ENCODE data around the gene URB1. TPM values are rescaled to one million over a fixed set of nuclear protein-coding genes. Genes with fewer than 3 reads are reported as not detected.

The URB1 gene
- total RNA-seq, 2 experiments from 2014 or later: 19.4 to 25.4 TPM

DNA sequence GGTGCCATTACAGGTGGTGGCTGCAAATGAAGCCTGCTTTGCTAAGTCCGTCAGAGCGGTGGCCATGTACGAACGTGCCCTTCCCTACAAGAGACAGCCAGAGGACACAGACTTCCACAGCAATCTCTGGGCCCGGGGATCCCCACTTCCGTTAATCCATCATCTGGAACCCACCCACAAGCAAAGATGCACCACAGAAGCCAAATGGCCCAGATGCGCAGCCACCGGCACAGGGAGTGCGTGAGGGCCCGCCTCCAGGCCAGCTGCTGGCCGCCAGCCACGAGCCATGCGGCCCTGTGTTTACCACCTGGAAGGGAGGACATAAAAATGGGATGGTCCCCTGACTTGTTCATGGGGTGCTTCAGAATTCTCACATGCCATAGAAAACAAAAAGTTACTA lies 72.1 kb downstream of the URB1 start:
- no TSS peak for BruUV-seq (replicated peaks)

DNA sequence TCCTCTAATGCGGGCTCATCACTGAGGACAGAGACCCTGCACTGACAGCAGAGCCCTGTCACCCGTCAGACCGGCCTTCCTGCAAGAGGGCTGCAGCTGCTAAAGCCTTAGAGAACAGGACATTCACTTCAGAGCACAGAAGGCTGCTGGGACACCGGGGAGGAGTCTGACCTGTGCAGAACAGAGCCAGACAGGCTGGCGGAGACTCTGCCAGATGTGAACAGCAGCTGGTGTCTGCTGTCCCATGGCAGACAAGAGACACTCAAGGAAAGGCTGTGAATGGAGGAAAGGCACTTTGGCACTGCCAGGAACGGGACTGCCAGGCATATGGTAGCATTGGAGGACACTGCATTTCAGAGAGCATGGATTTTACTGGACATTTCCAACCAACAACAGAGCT lies 72.8 kb downstream of the URB1 start:
- Histone ChIP-seq H3K27ac (ENCODE audit: low read depth, low read length, poor library complexity, severe bottlenecking) (no peak overlapping the region), H3K4me1 (ENCODE audit: insufficient read depth, low read length, poor library complexity, severe bottlenecking) (no peaks in the 10 kb centered on the region), H3K4me2 (ENCODE audit: low read length) (no peak overlapping the region), H3K36me3 (ENCODE audit: insufficient read depth, low read length) (peaks cover 98% of the 10 kb centered on the region), H3K9me3 (ENCODE audit: low read length) (no peaks in the 10 kb centered on the region), H3K79me2 (ENCODE audit: insufficient read depth, low read depth, low read length) (no peaks in the 10 kb centered on the region), H3K9me2 (ENCODE audit: insufficient read depth, low read length) (no peaks in the 10 kb centered on the region), H3K4me3 (ENCODE audit: low read depth, low read length, poor library complexity, severe bottlenecking) (no peak overlapping the region), H4K20me1 (ENCODE audit: insufficient read depth, low read length) (no peaks in the 10 kb centered on the region), H2AFZ (ENCODE audit: low read length) (no peak overlapping the region)
- ChIA-PET CTCF (ENCODE audit: unreplicated experiment) (no interaction called here), POLR2A (no interaction called here)
- intact Hi-C loops (cut with micrococcal nuclease; ENCODE audit: unreplicated experiment): no loop called here
- BruUV-seq (replicated peaks): no TSS peak
- DNase-seq (ENCODE audit: low spot score): no peak
- TF ChIP-seq, protein P1, sequence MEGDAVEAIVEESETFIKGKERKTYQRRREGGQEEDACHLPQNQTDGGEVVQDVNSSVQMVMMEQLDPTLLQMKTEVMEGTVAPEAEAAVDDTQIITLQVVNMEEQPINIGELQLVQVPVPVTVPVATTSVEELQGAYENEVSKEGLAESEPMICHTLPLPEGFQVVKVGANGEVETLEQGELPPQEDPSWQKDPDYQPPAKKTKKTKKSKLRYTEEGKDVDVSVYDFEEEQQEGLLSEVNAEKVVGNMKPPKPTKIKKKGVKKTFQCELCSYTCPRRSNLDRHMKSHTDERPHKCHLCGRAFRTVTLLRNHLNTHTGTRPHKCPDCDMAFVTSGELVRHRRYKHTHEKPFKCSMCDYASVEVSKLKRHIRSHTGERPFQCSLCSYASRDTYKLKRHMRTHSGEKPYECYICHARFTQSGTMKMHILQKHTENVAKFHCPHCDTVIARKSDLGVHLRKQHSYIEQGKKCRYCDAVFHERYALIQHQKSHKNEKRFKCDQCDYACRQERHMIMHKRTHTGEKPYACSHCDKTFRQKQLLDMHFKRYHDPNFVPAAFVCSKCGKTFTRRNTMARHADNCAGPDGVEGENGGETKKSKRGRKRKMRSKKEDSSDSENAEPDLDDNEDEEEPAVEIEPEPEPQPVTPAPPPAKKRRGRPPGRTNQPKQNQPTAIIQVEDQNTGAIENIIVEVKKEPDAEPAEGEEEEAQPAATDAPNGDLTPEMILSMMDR (conservative IDR thresholded peaks at IDR 0.05; ENCODE audit: low read length): no peak
- no peak for TF ChIP-seq EZH2phosphoT487 (IDR thresholded peaks at IDR 0.05; ENCODE audit: borderline replicate concordance, low read depth, low read length)

More for the DNA sequence above, 72.1 kb downstream of the URB1 start:
- H3K4me1 ChIP-seq (ENCODE audit: insufficient read depth, low read length, poor library complexity, severe bottlenecking): no peaks in the 10 kb centered on the region
- no peaks in the 10 kb centered on the region for H3K9me2 ChIP-seq (ENCODE audit: insufficient read depth, low read length)
- no peak overlapping the region for H3K27ac ChIP-seq (ENCODE audit: low read depth, low read length, poor library complexity, severe bottlenecking)
- no peak overlapping the region for H2AFZ ChIP-seq (ENCODE audit: low read length)
- no peaks in the 10 kb centered on the region for H3K9me3 ChIP-seq (ENCODE audit: low read length)
- H3K79me2 ChIP-seq (ENCODE audit: insufficient read depth, low read depth, low read length): no peaks in the 10 kb centered on the region
- intact Hi-C loops (cut with micrococcal nuclease; ENCODE audit: unreplicated experiment): no loop called here
- ChIA-PET CTCF (ENCODE audit: unreplicated experiment) (no interaction called here), POLR2A (no interaction called here)
- H3K4me2 ChIP-seq (ENCODE audit: low read length): no peak overlapping the region
- no peak for DNase-seq (ENCODE audit: low spot score)
- no peak overlapping the region for H3K4me3 ChIP-seq (ENCODE audit: low read depth, low read length, poor library complexity, severe bottlenecking)
- H3K36me3 ChIP-seq (ENCODE audit: insufficient read depth, low read length): peaks cover 99% of the 10 kb centered on the region
- no peaks in the 10 kb centered on the region for H4K20me1 ChIP-seq (ENCODE audit: insufficient read depth, low read length)
- TF ChIP-seq, protein P1 (conservative IDR thresholded peaks at IDR 0.05; ENCODE audit: low read length): no peak
- TF ChIP-seq EZH2phosphoT487 (IDR thresholded peaks at IDR 0.05; ENCODE audit: borderline replicate concordance, low read depth, low read length): no peak

DNA sequence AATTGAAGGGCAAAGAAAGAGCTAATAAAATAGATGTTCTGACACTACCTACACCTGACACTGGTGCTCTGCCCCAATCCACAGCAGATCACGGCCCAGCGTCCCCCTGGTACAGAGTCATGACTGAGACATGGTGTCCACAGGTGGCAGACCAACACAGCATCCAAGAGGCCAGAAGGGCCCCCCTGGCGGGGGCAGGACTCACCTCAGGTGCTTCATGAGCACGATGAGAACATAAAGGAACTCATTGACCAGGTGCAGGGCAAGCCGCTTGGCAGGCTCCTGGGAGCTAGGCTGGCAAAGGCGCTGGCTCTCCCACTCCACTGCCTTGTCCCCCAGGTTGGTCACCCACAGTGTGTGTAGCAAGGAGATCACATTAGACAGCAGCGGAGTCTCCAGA lies 73.8 kb downstream of the URB1 start:
- no peak overlapping the region for H2AFZ ChIP-seq (ENCODE audit: low read length)
- CTCF ChIA-PET (ENCODE audit: unreplicated experiment): no interaction called here
- H3K36me3 ChIP-seq (ENCODE audit: insufficient read depth, low read length): peaks cover 97% of the 10 kb centered on the region
- H4K20me1 ChIP-seq (ENCODE audit: insufficient read depth, low read length): no peaks in the 10 kb centered on the region
- H3K79me2 ChIP-seq (ENCODE audit: insufficient read depth, low read depth, low read length): no peaks in the 10 kb centered on the region
- H3K4me3 ChIP-seq (ENCODE audit: low read depth, low read length, poor library complexity, severe bottlenecking): no peak overlapping the region
- no peak for DNase-seq (ENCODE audit: low spot score)
- intact Hi-C loops (cut with micrococcal nuclease; ENCODE audit: unreplicated experiment): no loop called here
- H3K27ac ChIP-seq (ENCODE audit: low read depth, low read length, poor library complexity, severe bottlenecking): no peak overlapping the region
- BruUV-seq (replicated peaks): no TSS peak
- POLR2A ChIA-PET: no interaction called here
- H3K4me1 ChIP-seq (ENCODE audit: insufficient read depth, low read length, poor library complexity, severe bottlenecking): no peaks in the 10 kb centered on the region
- H3K4me2 ChIP-seq (ENCODE audit: low read length): no peak overlapping the region
- H3K9me2 ChIP-seq (ENCODE audit: insufficient read depth, low read length): no peaks in the 10 kb centered on the region
- TF ChIP-seq, protein P1 (conservative IDR thresholded peaks at IDR 0.05; ENCODE audit: low read length): no peak
- TF ChIP-seq EZH2phosphoT487 (IDR thresholded peaks at IDR 0.05; ENCODE audit: borderline replicate concordance, low read depth, low read length): no peak
- H3K9me3 ChIP-seq (ENCODE audit: low read length): no peaks in the 10 kb centered on the region
